Osteoblast (primary cell): Measurements from ENCODE around the gene TCEA3. TPM values are rescaled to one million over a fixed set of nuclear protein-coding genes. Genes with fewer than 3 reads are reported as not detected.

Experiments used
- DNase-seq: peaks from one replicate; pipeline ENCODE4 v3.0.0; 2011; ENCODE audit warnings: low spot score, mixed read lengths; ENCODE audit not compliant: insufficient read length; ENCODE audit errors: missing footprints
- H2AFZ ChIP-seq: 2 replicates; pipeline ENCODE4 v1.6.0; 2011; ENCODE audit warnings: mild to moderate bottlenecking, low read length
- H3K27ac ChIP-seq: 2 replicates; pipeline ENCODE4 v1.5.1; 2011; ENCODE audit warnings: mild to moderate bottlenecking, low read depth, low read length, moderate library complexity
- H3K27me3 ChIP-seq: 2 replicates; pipeline ENCODE4 v1.6.0; 2012; ENCODE audit warnings: mild to moderate bottlenecking, control low read depth, inconsistent platforms, low read length, moderate library complexity; ENCODE audit not compliant: insufficient read depth
- H3K36me3 ChIP-seq: 2 replicates; pipeline ENCODE4 v1.5.1; 2011; ENCODE audit warnings: mild to moderate bottlenecking, low read length, control low read depth, moderate library complexity; ENCODE audit not compliant: insufficient read depth
- H3K4me1 ChIP-seq: 2 replicates; pipeline ENCODE4 v1.5.1; 2011; ENCODE audit warnings: mild to moderate bottlenecking, low read length, control low read depth, moderate library complexity; ENCODE audit not compliant: insufficient read depth
- H3K4me2 ChIP-seq: 2 replicates; pipeline ENCODE4 v1.6.0; 2011; ENCODE audit warnings: mild to moderate bottlenecking, low read length; ENCODE audit not compliant: insufficient read depth
- H3K4me3 ChIP-seq: fragments of 200-600 bp; sonication (generic); 3 replicates; pipeline ENCODE4 v1.5.1; 2012; ENCODE audit warnings: mild to moderate bottlenecking, low read length, inconsistent platforms; ENCODE audit not compliant: insufficient read depth
- H3K79me2 ChIP-seq: 2 replicates; pipeline ENCODE4 v1.6.0; 2012; ENCODE audit warnings: mild to moderate bottlenecking, low read length, control low read depth, inconsistent platforms; ENCODE audit not compliant: insufficient read depth
- H3K9me3 ChIP-seq: 2 replicates; pipeline ENCODE4 v1.5.1; 2011; ENCODE audit warnings: low read depth, low read length, control low read depth
- H4K20me1 ChIP-seq: 2 replicates; pipeline ENCODE4 v1.6.0; 2012; ENCODE audit warnings: mild to moderate bottlenecking, low read length, control low read depth; ENCODE audit not compliant: insufficient read depth
- total RNA-seq: library from RNA; depleted of rRNA; stranded (reverse); fragments of >200 nt; gene quantifications from 2 replicates; pipeline ENCODE4 v1.2.3, GENCODE V29; 2012
- TF ChIP-seq, protein P1 (sequence below): IDR thresholded peaks from 2 replicates; pipeline ENCODE4 v1.5.1; 2011; ENCODE audit warnings: mild to moderate bottlenecking, low read depth, low read length, moderate library complexity; ENCODE audit errors: extremely low read depth

The TCEA3 gene
- total RNA-seq, 1 donor, result 31.5 TPM

DNA sequence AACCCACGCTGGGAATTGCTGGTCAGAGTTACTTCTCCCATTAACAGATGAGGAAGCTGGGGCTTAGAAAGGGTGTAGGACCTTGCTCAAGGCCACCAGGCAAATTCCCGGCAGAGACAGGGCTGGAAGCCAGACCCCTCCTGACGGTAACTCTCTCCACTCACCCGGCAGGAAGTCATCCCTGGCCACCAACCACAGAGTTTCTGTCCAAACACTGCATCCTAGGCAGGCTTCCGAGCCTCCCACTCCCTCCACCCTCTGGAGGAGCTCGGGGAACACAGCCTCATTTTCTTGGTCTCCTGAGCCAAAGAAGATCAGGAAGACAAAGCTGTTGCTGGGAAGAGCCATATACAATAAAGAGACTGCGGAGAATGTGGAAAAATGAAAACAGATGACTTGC lies 29.9 kb downstream of the TCEA3 start:
- Histone ChIP-seq H3K27me3 (no peaks in the 10 kb centered on the region), H3K79me2 (no peaks in the 10 kb centered on the region), H4K20me1 (no peaks in the 10 kb centered on the region), H3K4me2 (peak overlapping the region; percentile 44), H3K4me3 (peak overlapping the region; percentile 3), H3K4me1 (peaks cover 27% of the 10 kb centered on the region), H3K36me3 (no peaks in the 10 kb centered on the region), H3K9me3 (no peaks in the 10 kb centered on the region), H3K27ac (peak overlapping the region; percentile 85), H2AFZ (peak overlapping the region; percentile 74)
- TF ChIP-seq, protein P1, sequence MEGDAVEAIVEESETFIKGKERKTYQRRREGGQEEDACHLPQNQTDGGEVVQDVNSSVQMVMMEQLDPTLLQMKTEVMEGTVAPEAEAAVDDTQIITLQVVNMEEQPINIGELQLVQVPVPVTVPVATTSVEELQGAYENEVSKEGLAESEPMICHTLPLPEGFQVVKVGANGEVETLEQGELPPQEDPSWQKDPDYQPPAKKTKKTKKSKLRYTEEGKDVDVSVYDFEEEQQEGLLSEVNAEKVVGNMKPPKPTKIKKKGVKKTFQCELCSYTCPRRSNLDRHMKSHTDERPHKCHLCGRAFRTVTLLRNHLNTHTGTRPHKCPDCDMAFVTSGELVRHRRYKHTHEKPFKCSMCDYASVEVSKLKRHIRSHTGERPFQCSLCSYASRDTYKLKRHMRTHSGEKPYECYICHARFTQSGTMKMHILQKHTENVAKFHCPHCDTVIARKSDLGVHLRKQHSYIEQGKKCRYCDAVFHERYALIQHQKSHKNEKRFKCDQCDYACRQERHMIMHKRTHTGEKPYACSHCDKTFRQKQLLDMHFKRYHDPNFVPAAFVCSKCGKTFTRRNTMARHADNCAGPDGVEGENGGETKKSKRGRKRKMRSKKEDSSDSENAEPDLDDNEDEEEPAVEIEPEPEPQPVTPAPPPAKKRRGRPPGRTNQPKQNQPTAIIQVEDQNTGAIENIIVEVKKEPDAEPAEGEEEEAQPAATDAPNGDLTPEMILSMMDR, result no peak
- peak; percentile 86 for DNase-seq

DNA sequence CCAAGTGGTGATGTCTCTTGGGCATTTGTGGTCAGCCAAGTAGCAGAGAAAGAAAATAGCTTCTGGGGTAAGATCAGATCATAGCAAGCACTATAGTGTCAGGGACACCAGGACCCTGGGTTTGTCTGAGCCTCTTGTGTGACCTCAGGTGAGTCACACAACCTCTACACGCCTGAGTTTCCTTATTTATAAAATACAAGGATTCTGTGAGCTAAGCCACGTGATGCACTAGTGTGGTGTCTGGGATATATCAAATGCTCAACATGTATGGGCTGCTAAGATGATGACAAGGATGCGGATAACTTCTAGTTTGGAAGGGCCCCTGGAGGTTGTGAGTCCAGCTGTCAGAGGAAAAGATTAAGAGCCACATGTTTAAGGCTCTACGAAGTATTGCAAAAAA lies 30.4 kb downstream of the TCEA3 start:
- Histone ChIP-seq H3K36me3 (no peaks in the 10 kb centered on the region), H2AFZ (no peak overlapping the region), H3K9me3 (no peaks in the 10 kb centered on the region), H3K27me3 (no peaks in the 10 kb centered on the region), H3K27ac (peak overlapping the region; percentile 85), H3K4me3 (no peak overlapping the region), H4K20me1 (no peaks in the 10 kb centered on the region), H3K4me1 (peaks cover 27% of the 10 kb centered on the region), H3K79me2 (no peaks in the 10 kb centered on the region), H3K4me2 (peak overlapping the region; percentile 44)
- DNase-seq, result peak; percentile 91
- TF ChIP-seq, protein P1, result no peak

DNA sequence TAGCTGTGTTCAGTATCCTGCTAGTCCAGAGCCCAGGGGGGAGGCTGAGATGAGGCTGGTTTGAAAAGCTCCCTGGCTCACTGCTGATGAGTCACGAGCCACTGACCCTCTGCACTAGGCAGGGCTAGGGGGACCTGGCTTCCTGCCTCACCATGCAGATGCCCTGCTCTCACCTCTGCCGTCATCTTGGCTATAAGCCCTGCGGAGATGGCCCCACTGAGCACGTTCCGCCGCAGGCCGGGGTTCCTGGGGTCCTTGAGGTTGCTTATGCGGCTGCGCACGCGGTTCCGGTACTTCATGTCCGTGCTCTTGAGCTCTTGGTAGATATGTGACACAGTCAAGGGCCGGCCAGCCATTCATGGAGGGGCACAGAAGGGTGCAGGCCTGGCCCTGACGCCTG lies 30.8 kb downstream of the TCEA3 start:
- Histone ChIP-seq H3K9me3 (no peaks in the 10 kb centered on the region), H3K36me3 (no peaks in the 10 kb centered on the region), H3K27me3 (no peaks in the 10 kb centered on the region), H3K4me1 (peaks cover 27% of the 10 kb centered on the region), H3K4me3 (no peak overlapping the region), H3K79me2 (no peaks in the 10 kb centered on the region), H3K27ac (peak overlapping the region; percentile 85), H2AFZ (no peak overlapping the region), H4K20me1 (no peaks in the 10 kb centered on the region), H3K4me2 (peak overlapping the region; percentile 44)
- DNase-seq, result peak; percentile 80
- TF ChIP-seq, protein P1, result no peak

DNA sequence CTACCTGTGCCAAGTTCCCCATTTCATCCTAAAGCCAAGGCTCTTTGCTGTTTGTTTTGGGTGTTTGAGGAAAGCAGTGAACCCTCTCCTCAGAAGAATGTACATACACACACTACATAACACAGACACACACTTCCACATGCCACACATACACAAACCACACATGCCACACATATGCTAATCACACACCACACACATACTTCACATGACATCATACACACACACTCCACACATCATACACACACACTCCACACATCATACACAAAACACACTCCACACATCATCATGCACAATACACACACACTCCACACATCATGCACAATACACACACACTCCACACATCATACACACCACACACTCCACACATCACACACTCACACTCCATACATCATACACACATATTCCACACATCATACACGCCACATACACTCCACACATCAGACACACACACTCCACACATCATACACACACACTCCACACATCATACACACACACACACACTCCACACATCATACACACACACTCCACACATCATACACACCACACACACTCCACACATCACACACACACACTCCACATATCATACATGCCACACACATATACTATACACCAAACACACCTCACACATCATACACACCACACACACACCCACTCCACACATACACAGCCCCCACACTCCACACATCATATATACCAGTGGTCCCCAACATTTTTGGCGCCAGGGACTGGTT lies 32.3 kb downstream of the TCEA3 start:
- peaks cover 27% of the 10 kb centered on the region for H3K4me1 ChIP-seq
- no peaks in the 10 kb centered on the region for H3K27me3 ChIP-seq
- no peak for DNase-seq
- no peaks in the 10 kb centered on the region for H3K36me3 ChIP-seq
- no peak overlapping the region for H2AFZ ChIP-seq
- H3K27ac ChIP-seq, result no peak overlapping the region
- TF ChIP-seq, protein P1, result no peak
- no peak overlapping the region for H3K4me3 ChIP-seq
- no peak overlapping the region for H3K4me2 ChIP-seq
- no peaks in the 10 kb centered on the region for H3K79me2 ChIP-seq
- H3K9me3 ChIP-seq, result no peaks in the 10 kb centered on the region
- no peaks in the 10 kb centered on the region for H4K20me1 ChIP-seq
